Smooth muscle cell (in vitro differentiated cells): ENCODE data around the gene PAPSS2. TPM values are rescaled to one million over a fixed set of nuclear protein-coding genes. Genes with fewer than 3 reads are reported as not detected.

Experiments used
- DNase-seq: peaks from one replicate; lab custom pipeline; 2025; ENCODE audit not compliant: unreplicated experiment; lab: John Stamatoyannopoulos, UW
- H2AFZ ChIP-seq: fragments of 200-600 bp; sonication (generic); 2 replicates; pipeline ENCODE4 v1.6.0; 2016; ENCODE audit warnings: antibody characterized with exemption, low read depth, mild to moderate bottlenecking
- H3F3A ChIP-seq: fragments of 200-600 bp; sonication (generic); 2 replicates; pipeline ENCODE4 v1.6.0; 2017; ENCODE audit warnings: antibody characterized with exemption, low read depth
- H3K27ac ChIP-seq: fragments of 200-600 bp; sonication (generic); 2 replicates; pipeline ENCODE4 v1.5.1; 2016; ENCODE audit warnings: low read depth, mild to moderate bottlenecking
- H3K27me3 ChIP-seq: fragments of 200-600 bp; sonication (generic); 2 replicates; pipeline ENCODE4 v1.6.1; 2016; ENCODE audit warnings: low read depth, mild to moderate bottlenecking
- H3K36me3 ChIP-seq: fragments of 200-600 bp; sonication (generic); 2 replicates; pipeline ENCODE4 v1.5.1; 2016; ENCODE audit warnings: low read depth
- H3K4me1 ChIP-seq: fragments of 200-600 bp; sonication (generic); 2 replicates; pipeline ENCODE4 v1.5.1; 2016; ENCODE audit warnings: low read depth
- H3K4me2 ChIP-seq: fragments of 200-600 bp; sonication (generic); 2 replicates; pipeline ENCODE4 v1.6.0; 2016; ENCODE audit warnings: mild to moderate bottlenecking
- H3K4me3 ChIP-seq: fragments of 200-600 bp; sonication (generic); 2 replicates; pipeline ENCODE4 v1.5.1; 2016; ENCODE audit warnings: mild to moderate bottlenecking
- H3K79me2 ChIP-seq: fragments of 200-600 bp; sonication (generic); 2 replicates; pipeline ENCODE4 v1.6.0; 2016; ENCODE audit warnings: low read depth, mild to moderate bottlenecking
- H3K9ac ChIP-seq: fragments of 200-600 bp; sonication (generic); 2 replicates; pipeline ENCODE4 v1.6.0; 2016; ENCODE audit warnings: low read depth
- H3K9me3 ChIP-seq: fragments of 200-600 bp; sonication (generic); replicated peaks from 2 replicates; pipeline ENCODE4 v1.5.1; 2016; ENCODE audit warnings: low read depth
- H4K20me1 ChIP-seq: fragments of 200-600 bp; sonication (generic); 2 replicates; pipeline ENCODE4 v1.6.0; 2016; ENCODE audit warnings: low read depth
- WGBS: methylation state at CpG from one replicate; pipeline ENCODE4 v1.1.7; 2016; ENCODE audit warnings: low lambda C conversion rate; 5-methylcytosine and 5-hydroxymethylcytosine counted together
- polyA plus RNA-seq: library from polyadenylated mRNA; unstranded; fragments of >200 nt; fragmentation: Nextera tagmentation; extraction: Ambion mirVana; gene quantifications from 2 replicates; pipeline ENCODE4 v1.2.1, GENCODE V29; 2016
- total RNA-seq: library from RNA; depleted of rRNA; stranded (reverse); fragments of >200 nt; gene quantifications from 2 replicates; pipeline ENCODE4 v1.2.3, GENCODE V29; 2014
- TF ChIP-seq, protein P1 (sequence below): fragments of 200-600 bp; sonication (generic); IDR thresholded peaks from 2 replicates; pipeline ENCODE4 v1.5.1; 2017; ENCODE audit warnings: borderline replicate concordance, mild to moderate bottlenecking, antibody characterized with exemption; ENCODE audit not compliant: insufficient read depth, poor library complexity, severe bottlenecking

PAPSS2 gene
- total and polyA plus RNA-seq, 2 experiments from 2014 or later: 96.1 to 105 TPM

DNA sequence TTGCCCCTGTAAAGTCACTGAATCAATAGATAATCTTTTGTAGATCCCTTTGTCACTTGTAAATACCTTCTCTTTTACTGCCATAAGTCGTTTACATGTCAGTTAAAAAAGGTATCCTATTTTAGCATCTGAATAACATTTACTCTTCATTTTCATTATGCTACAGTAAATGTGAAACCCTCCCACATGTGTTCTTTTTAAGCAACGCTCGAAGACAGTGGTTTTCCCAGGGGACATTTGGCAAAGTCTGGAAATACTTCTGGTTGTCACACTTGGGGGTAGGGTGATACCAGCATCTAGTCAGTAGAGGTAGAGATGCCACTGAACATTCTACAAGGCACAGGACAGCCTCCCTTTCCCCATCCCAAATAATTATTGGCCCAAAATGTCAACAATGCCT, 134.6 kb downstream of the PAPSS2 start:
- Histone ChIP-seq H3K36me3 (peaks cover 9% of the 10 kb centered on the region), H3K4me1 (no peaks in the 10 kb centered on the region), H4K20me1 (peaks cover 52% of the 10 kb centered on the region), H3K9me3 (no peaks in the 10 kb centered on the region), H3K27me3 (no peaks in the 10 kb centered on the region), H2AFZ (no peak overlapping the region), H3K4me3 (no peak overlapping the region), H3F3A (no peaks in the 10 kb centered on the region), H3K4me2 (no peak overlapping the region), H3K9ac (no peak overlapping the region), H3K27ac (no peak overlapping the region), H3K79me2 (peaks cover 7% of the 10 kb centered on the region)
- 93% methylated on average over 3 of the region's 3 CpGs for WGBS
- no peak for DNase-seq
- TF ChIP-seq, protein P1, sequence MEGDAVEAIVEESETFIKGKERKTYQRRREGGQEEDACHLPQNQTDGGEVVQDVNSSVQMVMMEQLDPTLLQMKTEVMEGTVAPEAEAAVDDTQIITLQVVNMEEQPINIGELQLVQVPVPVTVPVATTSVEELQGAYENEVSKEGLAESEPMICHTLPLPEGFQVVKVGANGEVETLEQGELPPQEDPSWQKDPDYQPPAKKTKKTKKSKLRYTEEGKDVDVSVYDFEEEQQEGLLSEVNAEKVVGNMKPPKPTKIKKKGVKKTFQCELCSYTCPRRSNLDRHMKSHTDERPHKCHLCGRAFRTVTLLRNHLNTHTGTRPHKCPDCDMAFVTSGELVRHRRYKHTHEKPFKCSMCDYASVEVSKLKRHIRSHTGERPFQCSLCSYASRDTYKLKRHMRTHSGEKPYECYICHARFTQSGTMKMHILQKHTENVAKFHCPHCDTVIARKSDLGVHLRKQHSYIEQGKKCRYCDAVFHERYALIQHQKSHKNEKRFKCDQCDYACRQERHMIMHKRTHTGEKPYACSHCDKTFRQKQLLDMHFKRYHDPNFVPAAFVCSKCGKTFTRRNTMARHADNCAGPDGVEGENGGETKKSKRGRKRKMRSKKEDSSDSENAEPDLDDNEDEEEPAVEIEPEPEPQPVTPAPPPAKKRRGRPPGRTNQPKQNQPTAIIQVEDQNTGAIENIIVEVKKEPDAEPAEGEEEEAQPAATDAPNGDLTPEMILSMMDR: no peak

Other genes starting within 250 kb of the PAPSS2 start
- 31.7 and 41.3 TPM in 2 replicates for gene MINPP1, start 155.0 kb upstream of the PAPSS2 start, total RNA-seq
- gene MINPP1, start 155.0 kb upstream of the PAPSS2 start, polyA plus RNA-seq: 20.3 and 24.5 TPM in 2 replicates
- 64.0 and 71.8 TPM in 2 replicates for gene ATAD1, start 158.3 kb downstream of the PAPSS2 start, total RNA-seq
- 38.1 and 39.9 TPM in 2 replicates for gene ATAD1, start 158.3 kb downstream of the PAPSS2 start, polyA plus RNA-seq
- gene KLLN, start 203.7 kb downstream of the PAPSS2 start, total RNA-seq: 0.09 and 0.18 TPM in 2 replicates
- 0.60 TPM in 1 of 2 replicates, not detected in the other for gene KLLN, start 203.7 kb downstream of the PAPSS2 start, polyA plus RNA-seq
- gene PTEN, start 203.7 kb downstream of the PAPSS2 start, total RNA-seq: 78.3 and 87.3 TPM in 2 replicates
- gene PTEN, start 203.7 kb downstream of the PAPSS2 start, polyA plus RNA-seq: 30.6 and 45.1 TPM in 2 replicates